Uterus (tissue), 4 donors: ENCODE measurements around the gene FAM151A. TPM values are rescaled to one million over a fixed set of nuclear protein-coding genes. Genes with fewer than 3 reads are reported as not detected.

Experiments used
- DNase-seq, 2 donors: peaks; one replicate each; pipeline ENCODE4 v3.0.0-alpha.2; 2019 to 2020
- H3K27ac ChIP-seq, 2 donors: fragments of 200-600 bp; sonication (generic); 1 replicate in 1 of 2; 2 replicates in 1 of 2; pipeline ENCODE4 v1.5.1; 2016 to 2018
- H3K27me3 ChIP-seq, 2 donors: fragments of 200-600 bp; sonication (generic); one replicate each; pipeline ENCODE4 v1.5.1; 2018 to 2019; ENCODE audit warnings: control low read depth in 1 of 2
- H3K36me3 ChIP-seq, 2 donors: fragments of 200-600 bp; sonication (generic); one replicate each; pipeline ENCODE4 v1.5.1; 2019; ENCODE audit warnings: control low read depth in 1 of 2
- H3K4me1 ChIP-seq, 2 donors: fragments of 200-600 bp; sonication (generic); one replicate each; pipeline ENCODE4 v1.5.1; 2018 to 2019; ENCODE audit warnings: control low read depth in 1 of 2
- H3K4me3 ChIP-seq, 2 donors: fragments of 200-600 bp; sonication (generic); 1 replicate in 1 of 2; 2 replicates in 1 of 2; pipeline ENCODE4 v1.5.1; 2018 to 2019; ENCODE audit warnings: mild to moderate bottlenecking in 1 of 2
- H3K9me3 ChIP-seq, 2 donors: fragments of 200-600 bp; sonication (generic); one replicate each; pipeline ENCODE4 v1.5.1; 2019; ENCODE audit warnings: control low read depth in 1 of 2
- POLR2A ChIP-seq, 2 donors: fragments of 450-650 bp; IDR thresholded peaks; one replicate each; pipeline ENCODE4 v1.6.1; 2016; ENCODE audit warnings: antibody characterized with exemption in 2 of 2, mild to moderate bottlenecking in 1 of 2, moderate library complexity in 1 of 2
- intact Hi-C: fragments of 100-400 bp; cut with DNase I; formaldehyde crosslinking; loops from one replicate; pipeline ENCODE4 v1.15.1; 2023; ENCODE audit warnings: low total_unique reads
- total RNA-seq, 4 donors: library from RNA; depleted of rRNA in 3 of 4; stranded (reverse); fragments of >200 nt in 3 of 4; gene quantifications; one replicate each; pipeline versions ENCODE4 v1.1.0 to v1.2.4, GENCODE V29; 2014 to 2023
- TF ChIP-seq, protein P1 (sequence below), 4 experiments: fragments of 200-600 bp in 2 of 4; fragments of 450-650 bp in 2 of 4; sonication (generic) in 2 of 4; IDR thresholded peaks; one replicate each; pipeline ENCODE4 v1.5.1; 2016 to 2019; ENCODE audit warnings: antibody characterized with exemption in 4 of 4, mild to moderate bottlenecking in 2 of 4, moderate library complexity in 1 of 4
- donor health status: DM: yes; HTN: yes; CAD: no.

Gene FAM151A
- total RNA-seq, 4 donors from 2014 or later: not detected

DNA sequence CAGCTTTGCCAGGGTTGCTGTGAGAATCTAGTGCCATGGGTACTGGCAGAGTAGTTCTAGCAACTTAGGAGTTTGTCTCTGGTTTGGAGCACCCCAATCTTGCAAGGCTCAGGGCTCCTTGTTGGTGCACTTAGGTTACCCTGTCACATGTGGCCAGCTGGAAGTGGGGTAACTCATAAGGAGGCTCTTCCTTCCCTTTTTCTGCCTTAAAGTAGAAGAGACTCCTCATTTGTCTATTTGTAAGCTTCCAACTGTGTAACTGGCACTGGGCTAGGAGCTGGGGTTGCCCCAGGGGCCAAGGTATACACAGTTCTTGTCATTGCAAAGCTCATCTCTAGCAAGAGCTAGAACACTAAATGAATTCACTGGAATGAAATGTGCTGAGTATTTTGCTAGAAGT, 28.8 kb upstream of the FAM151A start:
- Histone ChIP-seq H3K9me3 (no peaks in the 10 kb centered on the region), H3K4me3 (no peak overlapping the region), H3K27ac (no peak overlapping the region), H3K36me3 (no peaks in the 10 kb centered on the region), H3K27me3 (no peaks in the 10 kb centered on the region), H3K4me1 (no peaks in the 10 kb centered on the region)
- intact Hi-C loops: no loop called here
- TF ChIP-seq, protein P1, sequence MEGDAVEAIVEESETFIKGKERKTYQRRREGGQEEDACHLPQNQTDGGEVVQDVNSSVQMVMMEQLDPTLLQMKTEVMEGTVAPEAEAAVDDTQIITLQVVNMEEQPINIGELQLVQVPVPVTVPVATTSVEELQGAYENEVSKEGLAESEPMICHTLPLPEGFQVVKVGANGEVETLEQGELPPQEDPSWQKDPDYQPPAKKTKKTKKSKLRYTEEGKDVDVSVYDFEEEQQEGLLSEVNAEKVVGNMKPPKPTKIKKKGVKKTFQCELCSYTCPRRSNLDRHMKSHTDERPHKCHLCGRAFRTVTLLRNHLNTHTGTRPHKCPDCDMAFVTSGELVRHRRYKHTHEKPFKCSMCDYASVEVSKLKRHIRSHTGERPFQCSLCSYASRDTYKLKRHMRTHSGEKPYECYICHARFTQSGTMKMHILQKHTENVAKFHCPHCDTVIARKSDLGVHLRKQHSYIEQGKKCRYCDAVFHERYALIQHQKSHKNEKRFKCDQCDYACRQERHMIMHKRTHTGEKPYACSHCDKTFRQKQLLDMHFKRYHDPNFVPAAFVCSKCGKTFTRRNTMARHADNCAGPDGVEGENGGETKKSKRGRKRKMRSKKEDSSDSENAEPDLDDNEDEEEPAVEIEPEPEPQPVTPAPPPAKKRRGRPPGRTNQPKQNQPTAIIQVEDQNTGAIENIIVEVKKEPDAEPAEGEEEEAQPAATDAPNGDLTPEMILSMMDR (IDR thresholded peaks at IDR 0.05): no peak
- TF ChIP-seq POLR2A (IDR thresholded peaks at IDR 0.05): no peak
- no peak for DNase-seq

DNA sequence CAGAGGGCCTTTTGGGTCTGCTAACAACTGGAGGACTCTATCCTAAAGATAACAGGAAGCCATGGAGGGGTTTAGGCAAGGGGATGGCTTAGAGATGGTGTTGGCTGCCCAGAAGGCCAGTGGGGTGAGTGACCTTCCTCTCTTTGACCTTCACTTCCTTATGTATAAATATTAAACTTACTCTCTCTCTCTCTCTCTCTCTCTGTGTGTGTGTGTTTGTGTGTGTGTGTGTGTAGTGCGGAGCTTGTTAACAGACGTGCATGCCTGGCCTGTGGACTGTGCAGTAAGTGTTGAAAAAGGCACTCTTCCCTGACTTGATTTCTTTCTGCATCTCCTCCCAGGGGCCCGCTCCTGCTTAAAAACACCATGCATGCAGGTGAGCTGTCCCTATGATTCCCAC, 28.3 kb upstream of the FAM151A start:
- Histone ChIP-seq H3K36me3 (no peaks in the 10 kb centered on the region), H3K9me3 (no peaks in the 10 kb centered on the region), H3K4me1 (no peaks in the 10 kb centered on the region), H3K27ac (no peak overlapping the region), H3K27me3 (no peaks in the 10 kb centered on the region), H3K4me3 (no peak overlapping the region)
- intact Hi-C loops: no loop called here
- TF ChIP-seq, protein P1 (IDR thresholded peaks at IDR 0.05): no peak
- TF ChIP-seq POLR2A (IDR thresholded peaks at IDR 0.05): no peak
- DNase-seq: no peak

DNA sequence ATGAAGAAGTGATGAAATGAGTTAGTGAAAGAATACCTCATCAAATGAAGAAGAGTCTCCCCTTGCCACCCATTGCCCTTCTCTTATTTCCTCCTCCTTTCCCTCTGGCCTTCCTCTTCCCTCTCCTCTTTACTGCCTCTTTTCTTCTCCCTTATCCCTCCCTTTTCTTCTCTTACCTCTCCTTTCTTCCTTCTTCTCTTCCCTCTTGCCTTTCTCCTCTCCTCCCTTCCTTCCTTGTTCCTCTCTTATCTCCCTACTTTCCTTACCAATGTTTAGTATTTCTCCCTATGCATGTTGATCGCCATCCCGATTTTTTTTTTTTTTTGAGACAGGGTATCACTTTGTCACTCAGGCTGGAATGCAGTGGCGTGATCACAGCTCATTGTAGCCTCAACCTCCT, 27.1 kb upstream of the FAM151A start:
- H3K27me3 ChIP-seq: no peaks in the 10 kb centered on the region
- H3K4me1 ChIP-seq: no peaks in the 10 kb centered on the region
- intact Hi-C loops: no loop called here
- H3K36me3 ChIP-seq: no peaks in the 10 kb centered on the region
- no peak for TF ChIP-seq POLR2A (IDR thresholded peaks at IDR 0.05)
- TF ChIP-seq, protein P1 (IDR thresholded peaks at IDR 0.05): no peak
- H3K27ac ChIP-seq: no peak overlapping the region
- no peak overlapping the region for H3K4me3 ChIP-seq
- no peak for DNase-seq
- H3K9me3 ChIP-seq: no peaks in the 10 kb centered on the region

DNA sequence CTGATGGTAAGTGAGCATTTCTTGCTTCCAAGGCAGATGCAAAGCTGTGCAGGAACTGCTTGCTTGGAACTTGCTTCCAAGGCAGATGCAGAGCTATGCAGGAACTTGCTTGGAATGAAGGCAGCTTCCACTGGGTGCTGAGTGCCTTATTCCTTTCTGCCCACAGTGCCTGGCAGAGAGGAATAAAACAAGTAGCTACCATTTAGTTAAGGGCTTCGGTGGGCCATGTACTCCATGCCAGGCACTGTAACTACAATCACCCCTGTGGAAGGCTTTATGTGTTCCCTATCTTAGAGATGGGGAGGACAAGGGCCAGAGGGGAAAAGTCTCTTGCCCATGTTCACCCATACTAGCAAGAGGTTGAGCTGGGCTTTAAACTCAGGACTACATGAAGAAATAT, 26.6 kb upstream of the FAM151A start:
- Histone ChIP-seq H3K9me3 (no peaks in the 10 kb centered on the region), H3K36me3 (no peaks in the 10 kb centered on the region), H3K27me3 (no peaks in the 10 kb centered on the region), H3K4me1 (no peaks in the 10 kb centered on the region), H3K4me3 (no peak overlapping the region), H3K27ac (no peak overlapping the region)
- no peak for DNase-seq
- TF ChIP-seq, protein P1 (IDR thresholded peaks at IDR 0.05): no peak
- no peak for TF ChIP-seq POLR2A (IDR thresholded peaks at IDR 0.05)
- intact Hi-C loops: no loop called here

DNA sequence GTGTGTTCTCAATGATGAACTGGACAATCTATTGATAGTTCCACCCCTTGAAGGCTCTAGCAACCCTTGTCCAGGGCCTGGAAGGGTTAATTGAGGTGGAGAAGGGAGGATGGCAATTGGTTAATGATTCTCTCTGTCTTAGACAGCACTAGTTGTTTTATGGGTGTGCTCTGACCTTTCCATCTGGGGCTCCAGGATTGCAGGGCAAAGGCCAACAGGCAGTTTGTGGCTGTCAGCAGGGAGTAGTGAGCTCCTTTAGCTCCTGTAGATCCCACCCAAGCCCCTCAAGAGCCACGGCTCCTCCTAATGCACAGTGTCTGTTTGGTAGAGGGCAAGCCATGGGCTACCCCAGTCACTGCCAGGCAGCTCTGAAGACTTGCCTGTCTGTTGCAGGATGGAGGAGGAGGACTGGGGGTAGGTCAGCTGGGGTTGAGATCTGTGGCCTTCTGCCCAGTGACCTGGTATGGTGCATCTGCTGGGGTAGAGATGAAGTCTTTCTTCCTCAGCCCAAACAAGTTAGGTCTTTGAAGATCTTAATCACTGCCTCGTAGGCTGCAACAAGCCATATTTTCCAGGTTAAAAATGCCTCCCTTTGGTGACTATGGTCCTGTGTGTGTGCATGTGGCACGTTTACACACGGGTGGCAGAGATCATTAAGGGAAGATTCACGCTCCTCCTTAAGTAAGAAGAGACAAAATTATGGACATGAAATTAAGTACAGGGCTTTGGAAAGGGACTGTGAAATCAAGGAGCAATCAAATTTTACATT, 26.0 kb upstream of the FAM151A start:
- Histone ChIP-seq H3K36me3 (no peaks in the 10 kb centered on the region), H3K9me3 (no peaks in the 10 kb centered on the region), H3K27ac (no peak overlapping the region), H3K4me1 (no peaks in the 10 kb centered on the region), H3K4me3 (no peak overlapping the region), H3K27me3 (no peaks in the 10 kb centered on the region)
- intact Hi-C loops: no loop called here
- DNase-seq: no peak
- TF ChIP-seq POLR2A (IDR thresholded peaks at IDR 0.05): no peak
- TF ChIP-seq, protein P1 (IDR thresholded peaks at IDR 0.05): no peak
